ENCODE results near the gene ZDHHC1. TPM values are rescaled to one million over a fixed set of nuclear protein-coding genes. Genes with fewer than 3 reads are reported as not detected.

Gene ZDHHC1
- total RNA-seq, 1 donor: 7.6 TPM

GRCh38 chr16:67390816-67391423 lies 25.4 kb downstream of the ZDHHC1 start:
- no peak overlapping the region for H3K4me3 ChIP-seq (ENCODE audit: low read depth, low read length)
- no peak for TF ChIP-seq CTCF (IDR thresholded peaks at IDR 0.05; ENCODE audit: insufficient read depth, low read length)
- DNase-seq (ENCODE audit: low read depth): no peak

GRCh38 chr16:67389911-67390815 lies 26.1 kb downstream of the ZDHHC1 start:
- H3K4me3 ChIP-seq (ENCODE audit: low read depth, low read length): no peak overlapping the region
- no peak for TF ChIP-seq CTCF (IDR thresholded peaks at IDR 0.05; ENCODE audit: insufficient read depth, low read length)

GRCh38 chr16:67388591-67388990 lies 27.7 kb downstream of the ZDHHC1 start:
- DNase-seq (ENCODE audit: low read depth): no peak
- TF ChIP-seq CTCF (IDR thresholded peaks at IDR 0.05; ENCODE audit: insufficient read depth, low read length): no peak
- no peak overlapping the region for H3K4me3 ChIP-seq (ENCODE audit: low read depth, low read length)

More at GRCh38 chr16:67389911-67390815, 26.1 kb downstream of the ZDHHC1 start:
- no peak for DNase-seq (ENCODE audit: low read depth)

- no peak for TF ChIP-seq CTCF (IDR thresholded peaks at IDR 0.05; ENCODE audit: insufficient read depth, low read length)
- no peak overlapping the region for H3K4me3 ChIP-seq (ENCODE audit: low read depth, low read length)
- no peak for DNase-seq (ENCODE audit: low read depth)
Observed at GRCh38 chr16:67388191-67388590, 28.1 kb downstream of the ZDHHC1 start.

GRCh38 chr16:67387479-67388079 lies 28.7 kb downstream of the ZDHHC1 start:
- TF ChIP-seq CTCF (IDR thresholded peaks at IDR 0.05; ENCODE audit: insufficient read depth, low read length): no peak
- no peak for DNase-seq (ENCODE audit: low read depth)
- no peak overlapping the region for H3K4me3 ChIP-seq (ENCODE audit: low read depth, low read length)

GRCh38 chr16:67386861-67387455 lies 29.3 kb downstream of the ZDHHC1 start:
- no peak for DNase-seq (ENCODE audit: low read depth)
- TF ChIP-seq CTCF (IDR thresholded peaks at IDR 0.05; ENCODE audit: insufficient read depth, low read length): no peak
- no peak overlapping the region for H3K4me3 ChIP-seq (ENCODE audit: low read depth, low read length)

Measured in fibroblast of the aortic adventitia (primary cell).